ENCODE measurements around the gene ZNF599.
"Not testable (repeated sequence)": the region's sequence is repeated elsewhere in the genome, so short reads cannot be mapped to it uniquely, and the experiment has no call there.

The ZNF599 gene

GRCh38 chr19:34772697-34773554 is at the start of gene ZNF599:
TSS of gene ZNF599 (minus strand) at chr19:34773215. CDS start at chr19:34772841, 374 bp downstream.
- DNase-seq (ENCODE audit: low read depth): peak; percentile 84

GRCh38 chr19:34818270-34818669 is 45.3 kb upstream of the ZNF599 start:
- no peak for DNase-seq (ENCODE audit: low read depth)

DNA sequence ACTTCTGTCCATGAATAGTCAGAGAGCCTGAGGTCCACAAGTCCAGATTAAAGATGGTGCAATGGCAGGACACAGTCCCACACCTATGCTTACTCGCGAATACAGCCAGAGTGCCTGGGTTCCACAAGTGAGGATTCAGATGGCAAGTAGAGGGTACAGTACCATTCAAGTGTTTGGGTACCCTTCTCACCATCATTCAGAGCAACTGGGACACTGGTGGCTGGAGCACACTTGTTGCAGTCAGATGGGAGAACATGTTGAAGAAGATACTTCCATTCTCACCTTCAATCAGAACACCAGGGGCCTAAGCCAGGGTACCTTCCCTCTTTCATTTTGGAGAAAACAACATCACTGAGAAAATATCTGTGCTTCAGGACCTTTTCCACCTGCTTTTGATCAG is 43.7 kb upstream of the ZNF599 start:
- DNase-seq (ENCODE audit: low read depth): no peak

GRCh38 chr19:34808566-34808965 is 35.6 kb upstream of the ZNF599 start:
- no peak for DNase-seq (ENCODE audit: low read depth)

DNA sequence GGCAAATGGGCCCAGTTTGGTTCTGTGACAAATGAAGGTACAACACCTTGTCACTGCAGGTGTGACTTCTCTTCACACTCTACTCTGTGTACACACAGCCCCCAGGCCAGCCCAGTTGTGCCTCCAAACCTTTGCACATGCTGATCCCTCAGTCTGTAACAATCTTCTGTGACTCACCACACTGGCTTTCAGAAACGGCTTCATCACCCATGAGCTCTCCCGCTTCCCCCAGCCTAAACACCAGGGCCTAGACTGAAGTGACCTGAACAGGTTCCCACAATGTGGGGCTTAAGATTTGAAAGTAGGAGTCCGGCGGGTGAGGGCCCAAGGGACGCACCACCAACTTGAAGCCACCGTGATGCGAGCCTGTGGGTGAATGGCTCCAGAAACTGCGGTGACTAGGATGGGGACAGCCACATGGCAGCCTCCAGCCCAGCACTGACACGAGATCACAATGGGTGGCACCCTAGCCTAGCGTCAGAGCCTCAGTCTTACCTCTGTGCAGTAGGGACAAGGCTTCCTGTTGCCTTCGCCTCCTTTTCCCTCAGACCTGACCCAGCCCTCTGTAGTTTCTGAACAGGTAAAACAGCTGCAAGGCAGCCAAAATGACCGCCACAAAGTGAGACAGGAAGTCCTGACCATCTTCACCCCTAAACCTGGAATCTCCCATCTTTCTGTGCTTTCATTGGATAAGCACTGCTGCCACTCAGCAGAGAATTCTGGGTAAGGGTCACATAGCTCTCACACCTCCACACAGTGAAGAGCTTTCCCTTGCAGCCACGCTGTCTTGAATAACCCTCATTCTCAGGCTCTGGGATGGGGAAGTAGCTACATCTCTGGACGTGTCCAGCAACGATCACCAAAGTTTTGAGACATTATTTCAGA is 34.2 kb upstream of the ZNF599 start:
- DNase-seq (ENCODE audit: low read depth): no peak

GRCh38 chr19:34804115-34804514 is 31.1 kb upstream of the ZNF599 start:
- no peak for DNase-seq (ENCODE audit: low read depth)

DNA sequence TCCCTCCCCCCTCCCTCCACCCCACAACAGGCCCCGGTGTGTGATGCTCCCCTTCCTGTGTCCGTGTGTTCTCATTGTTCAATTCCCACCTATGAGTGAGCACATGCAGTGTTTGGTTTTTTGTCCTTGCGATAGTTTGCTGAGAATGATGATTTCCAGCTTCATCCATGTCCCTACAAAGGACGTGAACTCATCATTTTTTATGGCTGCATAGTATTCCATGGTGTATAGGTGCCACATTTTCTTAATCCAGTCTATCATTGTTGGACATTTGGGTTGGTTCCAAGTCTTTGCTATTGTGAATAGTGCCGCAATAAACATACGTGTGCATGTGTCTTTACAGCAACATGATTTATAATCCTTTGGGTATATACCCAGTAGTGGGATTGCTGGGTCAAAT is 23.9 kb upstream of the ZNF599 start:
- not testable (repeated sequence) for DNase-seq (ENCODE audit: low read depth)

GRCh38 chr19:34794066-34794960 is 21.3 kb upstream of the ZNF599 start:
- DNase-seq (ENCODE audit: low read depth): no peak

DNA sequence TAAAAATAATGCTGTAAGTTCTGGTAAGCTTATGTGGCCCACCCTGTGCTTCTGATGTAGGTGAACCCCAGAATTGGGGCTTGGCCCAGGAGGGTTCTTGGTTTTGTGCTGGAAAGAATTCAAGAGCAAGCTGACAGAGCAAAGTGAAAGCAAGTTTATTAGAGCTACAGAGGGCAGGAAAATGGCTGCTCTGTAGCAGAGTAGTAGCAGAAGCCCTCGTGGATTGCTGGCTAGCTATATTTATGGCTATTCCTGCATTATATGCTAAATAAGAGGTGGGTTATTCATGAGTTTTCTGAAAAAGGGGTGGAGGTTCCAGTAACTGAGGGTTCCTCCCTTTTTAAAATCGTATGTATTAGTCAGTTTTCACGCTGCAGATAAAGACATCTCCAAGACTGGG is 20.6 kb upstream of the ZNF599 start:
- no peak for DNase-seq (ENCODE audit: low read depth)

- no peak for DNase-seq (ENCODE audit: low read depth)
These were observed 15.1 kb upstream of the ZNF599 start for GRCh38 chr19:34788074-34788473.

GRCh38 chr19:34787059-34787824 is 14.2 kb upstream of the ZNF599 start:
- no peak for DNase-seq (ENCODE audit: low read depth)

DNA sequence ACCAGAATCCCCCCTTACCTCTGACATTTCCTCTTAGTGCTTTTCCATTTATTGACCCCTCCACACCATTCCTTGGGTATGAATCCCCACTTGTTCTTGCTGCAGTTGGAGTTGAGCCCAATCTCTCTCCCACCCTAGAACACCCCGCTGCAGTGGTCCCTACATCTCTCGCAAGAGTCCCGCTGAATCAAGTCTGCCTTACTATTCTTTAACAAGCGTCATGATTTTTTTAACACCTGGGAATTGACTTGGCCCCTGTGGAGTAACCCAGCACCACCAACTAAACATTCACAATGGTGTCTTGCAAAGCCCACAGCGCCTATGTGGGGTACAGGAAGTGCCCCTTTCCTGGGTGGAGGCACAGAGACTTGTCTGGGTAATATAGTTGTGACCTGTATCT is 13.2 kb upstream of the ZNF599 start:
- no peak for DNase-seq (ENCODE audit: low read depth)

- DNase-seq (ENCODE audit: low read depth): no peak
These were observed 6.6 kb upstream of the ZNF599 start for GRCh38 chr19:34779652-34780051.

DNA sequence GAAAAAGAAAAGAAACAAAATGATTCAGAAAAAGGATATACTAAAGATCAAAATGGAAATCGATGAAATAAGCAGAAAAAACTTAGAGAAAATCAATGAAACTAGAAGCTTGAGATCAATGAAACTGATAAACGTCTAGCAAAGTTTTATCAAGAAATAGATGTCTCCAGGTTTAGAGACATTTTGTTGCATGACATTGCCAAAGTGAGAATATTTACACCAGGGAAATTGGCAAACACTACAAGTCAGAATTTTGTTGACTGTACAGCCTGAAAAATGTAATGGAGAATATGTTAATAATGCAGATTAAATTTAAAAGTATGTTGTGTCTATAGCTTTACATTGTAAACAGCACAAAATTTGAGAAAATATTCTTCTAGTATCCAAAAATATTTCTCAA is 5.3 kb upstream of the ZNF599 start:
- DNase-seq (ENCODE audit: low read depth): no peak

- no peak for DNase-seq (ENCODE audit: low read depth)
These were observed 1.8 kb upstream of the ZNF599 start for GRCh38 chr19:34774857-34775256.

GRCh38 chr19:34773555-34773864 is 495 bp upstream of the ZNF599 start:
- no peak for DNase-seq (ENCODE audit: low read depth)

DNA sequence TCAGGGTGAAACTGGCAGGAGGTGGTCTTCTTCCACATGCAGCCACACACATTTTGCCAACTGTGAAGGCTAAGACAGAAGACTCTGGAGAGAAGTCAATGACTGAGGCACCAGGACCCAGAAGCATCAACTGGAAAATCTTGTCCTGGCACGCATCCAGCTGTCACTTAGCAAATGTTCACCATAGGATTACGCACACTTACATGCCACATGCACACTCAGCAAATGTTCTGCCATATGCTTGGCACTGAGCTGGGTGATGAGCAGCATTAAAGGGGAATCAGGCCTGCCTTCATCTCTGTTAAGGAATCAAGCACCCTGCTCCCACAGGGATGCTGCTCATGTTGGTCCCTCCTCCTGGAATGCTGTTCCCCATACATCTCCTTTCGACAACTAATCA is 5.1 kb downstream of the ZNF599 start:
- DNase-seq (ENCODE audit: low read depth): no peak

- DNase-seq (ENCODE audit: low read depth): no peak
These were observed 6.6 kb downstream of the ZNF599 start for GRCh38 chr19:34766386-34766785.

GRCh38 chr19:34759218-34759917 is 13.6 kb downstream of the ZNF599 start:
- DNase-seq (ENCODE audit: low read depth): no peak

DNA sequence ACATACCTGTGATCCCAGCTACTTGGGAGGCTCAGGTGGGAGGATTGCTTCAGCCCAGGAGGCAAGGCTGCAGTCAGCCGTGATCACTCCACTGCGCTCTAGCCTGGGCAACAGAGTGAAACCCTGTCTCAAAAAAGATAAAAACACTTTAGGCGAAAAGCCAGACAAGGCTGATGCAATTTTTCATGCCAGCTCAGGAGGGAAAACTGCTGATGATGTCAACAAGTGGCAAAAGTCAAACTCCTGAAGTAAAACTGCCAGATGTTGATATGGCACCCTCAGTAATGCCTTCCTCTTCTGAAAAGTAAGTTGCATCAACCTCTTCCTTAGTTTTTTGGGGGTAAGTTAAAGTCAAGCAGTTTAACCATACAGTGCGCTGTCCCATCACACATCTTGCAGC is 15.6 kb downstream of the ZNF599 start:
- no peak for DNase-seq (ENCODE audit: low read depth)
